Measurements from ENCODE around the gene TBCK. TPM values are rescaled to one million over a fixed set of nuclear protein-coding genes. Genes with fewer than 3 reads are reported as not detected.

Gene TBCK
- total RNA-seq, result 10 to 100 TPM; 38.2 to 46.2 TPM

DNA sequence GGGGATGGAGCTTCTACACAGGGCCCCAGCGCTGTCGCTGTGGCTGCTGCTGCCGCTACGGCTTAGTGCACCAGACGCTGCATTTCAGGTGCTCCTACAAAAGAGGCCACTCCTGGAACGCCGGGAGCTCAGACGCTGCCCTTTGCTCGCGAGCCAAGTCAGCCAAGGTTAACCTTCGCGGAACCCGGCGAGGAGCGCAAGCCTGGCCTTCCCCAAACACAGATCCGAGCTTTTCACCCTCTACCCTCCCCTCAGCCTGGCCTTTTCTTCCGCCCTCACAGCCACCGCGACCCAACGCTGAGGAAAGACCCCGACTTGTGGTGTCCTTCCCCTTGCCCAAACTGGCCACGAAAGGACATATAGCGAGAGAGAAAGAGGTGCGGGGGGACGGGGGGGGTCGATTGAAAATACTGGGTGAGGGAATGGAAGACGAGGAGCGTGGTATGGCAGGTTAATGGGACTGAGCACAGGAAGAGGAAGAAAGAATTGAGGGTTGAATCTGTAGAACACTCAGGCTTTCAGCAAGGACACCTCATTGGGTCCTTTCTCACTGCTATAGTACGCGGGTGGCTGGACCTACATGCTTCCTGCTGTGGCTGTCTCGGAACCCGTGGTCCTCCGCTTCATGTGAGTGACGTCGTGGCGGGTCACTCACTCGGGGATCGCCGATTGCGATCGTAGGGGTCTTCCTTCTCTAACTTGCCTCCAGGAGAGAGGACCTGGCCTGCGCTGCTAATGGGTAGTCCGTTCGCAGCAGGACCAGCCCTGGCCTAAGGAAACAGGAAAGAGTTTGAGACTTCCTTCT lies at the start of gene TBCK, which contains the start of gene AIMP1:
TSS of gene TBCK (minus strand) at position 242 of the 805 bp plus-strand sequence. CDS start 7,249 bp downstream, outside the sequence.
TSS of gene AIMP1 (plus strand) at position 583 of the 805 bp plus-strand sequence. CDS start 8,460 bp downstream, outside the sequence.
- peaks cover 13% of the 10 kb centered on the region for H3K36me3 Mint-ChIP-seq
- H3K4me1 Mint-ChIP-seq, result peaks cover 16% of the 10 kb centered on the region
- peak; percentile 88 for ATAC-seq (ENCODE audit: low read depth)
- H3K27me3 Mint-ChIP-seq, result no peaks in the 10 kb centered on the region
- peaks cover 2% of the 10 kb centered on the region for H3K9me3 Mint-ChIP-seq
- POLR2A ChIA-PET, result interaction anchor here (0.7 to 1.0 kb wide), 5 partner anchors 14 to 843 kb away, joined by 3 to 4 read pairs (median 3); partner anchors contain the start of genes GSTCD and INTS12
- DNase-seq, result peak; percentile 83
- H3K4me3 Mint-ChIP-seq, result no peak within 1 kb of the TSS
- no peak within 1 kb of the TSS for H3K27ac Mint-ChIP-seq

- ATAC-seq (ENCODE audit: low read depth), result no peak
- POLR2A ChIA-PET, result no interaction called here
- peaks cover 2% of the 10 kb centered on the region for H3K4me1 Mint-ChIP-seq
Observed at GRCh38 chr4:106365613-106366012, 49.6 kb upstream of the TBCK start.

GRCh38 chr4:106364282-106364681 lies 48.3 kb upstream of the TBCK start:
- POLR2A ChIA-PET, result no interaction called here
- Mint-ChIP-seq H3K36me3 (no peaks in the 10 kb centered on the region), H3K4me3 (no peak overlapping the region), H3K27ac (no peak overlapping the region), H3K9me3 (no peaks in the 10 kb centered on the region), H3K27me3 (peaks cover 7% of the 10 kb centered on the region), H3K4me1 (peaks cover 1% of the 10 kb centered on the region)
- ATAC-seq (ENCODE audit: low read depth) (no peak), DNase-seq (no peak)

More at GRCh38 chr4:106365613-106366012, 49.6 kb upstream of the TBCK start:
- no peaks in the 10 kb centered on the region for H3K36me3 Mint-ChIP-seq
- H3K27me3 Mint-ChIP-seq, result peaks cover 15% of the 10 kb centered on the region
- no peak overlapping the region for H3K4me3 Mint-ChIP-seq
- no peaks in the 10 kb centered on the region for H3K9me3 Mint-ChIP-seq
- H3K27ac Mint-ChIP-seq, result no peak overlapping the region
- DNase-seq, result no peak

GRCh38 chr4:106362086-106362825 lies 46.2 kb upstream of the TBCK start:
- ATAC-seq (ENCODE audit: low read depth) (no peak), DNase-seq (no peak)
- H3K4me3 Mint-ChIP-seq, result no peak overlapping the region
- H3K27me3 Mint-ChIP-seq, result peaks cover 6% of the 10 kb centered on the region
- POLR2A ChIA-PET, result no interaction called here
- no peaks in the 10 kb centered on the region for H3K4me1 Mint-ChIP-seq
- no peak overlapping the region for H3K27ac Mint-ChIP-seq
- H3K9me3 Mint-ChIP-seq, result no peaks in the 10 kb centered on the region
- no peaks in the 10 kb centered on the region for H3K36me3 Mint-ChIP-seq

DNA sequence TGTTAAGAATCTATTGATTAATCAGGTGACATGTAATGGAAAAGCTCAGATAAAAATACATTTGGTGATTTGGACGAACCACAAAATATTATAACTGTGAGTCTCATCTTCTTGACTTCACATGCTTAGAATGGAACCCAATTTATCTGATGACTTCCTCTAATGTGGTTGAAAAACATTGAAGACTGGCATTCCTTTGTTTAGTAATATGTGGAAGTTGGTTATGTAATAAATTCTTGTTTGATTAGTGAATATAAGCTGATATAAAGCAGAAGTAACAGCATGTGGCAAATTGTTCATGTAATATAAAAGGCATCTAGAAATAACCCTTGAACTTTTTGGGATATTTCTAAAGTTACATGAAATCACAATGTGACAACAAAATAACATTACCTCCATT lies 42.9 kb upstream of the TBCK start:
- Mint-ChIP-seq H3K4me1 (no peaks in the 10 kb centered on the region), H3K4me3 (no peak overlapping the region), H3K9me3 (no peaks in the 10 kb centered on the region), H3K27ac (no peak overlapping the region), H3K27me3 (peaks cover 6% of the 10 kb centered on the region), H3K36me3 (no peaks in the 10 kb centered on the region)
- DNase-seq (no peak), ATAC-seq (ENCODE audit: low read depth) (no peak)
- POLR2A ChIA-PET, result no interaction called here

GRCh38 chr4:106355193-106355592 lies 39.2 kb upstream of the TBCK start:
- Mint-ChIP-seq H3K4me1 (no peaks in the 10 kb centered on the region), H3K36me3 (peaks cover 3% of the 10 kb centered on the region), H3K27ac (no peak overlapping the region), H3K27me3 (no peaks in the 10 kb centered on the region), H3K9me3 (no peaks in the 10 kb centered on the region), H3K4me3 (no peak overlapping the region)
- POLR2A ChIA-PET, result no interaction called here
- DNase-seq (no peak), ATAC-seq (ENCODE audit: low read depth) (no peak)

DNA sequence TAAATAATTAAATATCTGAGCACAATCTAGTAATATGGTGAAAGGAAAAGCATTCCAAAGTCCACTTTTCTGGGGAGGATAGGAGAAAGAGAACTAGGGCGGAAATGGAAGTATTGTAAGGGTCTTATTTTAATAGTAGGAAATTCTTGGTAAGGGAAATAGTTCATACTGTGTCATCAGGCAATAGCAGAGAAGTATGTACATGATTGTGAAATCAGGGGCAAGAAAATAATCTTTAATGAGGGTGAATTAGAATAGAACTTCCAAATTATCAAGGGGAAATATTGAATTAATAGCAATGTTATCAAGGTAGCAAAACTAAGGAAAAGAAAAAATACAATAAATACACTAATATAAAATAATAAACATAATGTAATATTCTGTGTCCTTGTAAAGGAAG lies 37.8 kb upstream of the TBCK start:
- Mint-ChIP-seq H3K27me3 (no peaks in the 10 kb centered on the region), H3K27ac (no peak overlapping the region), H3K4me3 (no peak overlapping the region), H3K4me1 (no peaks in the 10 kb centered on the region), H3K36me3 (peaks cover 6% of the 10 kb centered on the region), H3K9me3 (no peaks in the 10 kb centered on the region)
- ATAC-seq (ENCODE audit: low read depth) (no peak), DNase-seq (no peak)
- POLR2A ChIA-PET, result no interaction called here

DNA sequence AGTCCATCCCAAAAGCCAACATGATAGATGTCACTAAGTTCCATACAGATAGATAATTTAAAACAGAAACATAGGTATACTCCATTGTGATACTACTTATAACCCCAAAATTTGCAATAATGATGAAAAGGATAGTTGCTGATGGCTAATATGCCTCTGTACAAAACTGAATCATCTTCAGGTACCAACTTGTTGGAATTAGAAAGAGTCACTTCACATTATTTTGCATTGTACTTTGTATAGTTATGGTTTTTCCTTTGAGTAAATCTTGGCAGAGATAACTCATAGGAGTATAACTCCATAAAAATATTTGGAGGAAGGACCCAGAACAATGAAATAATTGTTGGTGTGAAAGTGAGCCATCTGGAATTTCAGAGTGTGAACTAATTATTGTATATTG lies 35.0 kb upstream of the TBCK start:
- Mint-ChIP-seq H3K9me3 (no peaks in the 10 kb centered on the region), H3K27me3 (no peaks in the 10 kb centered on the region), H3K36me3 (peaks cover 10% of the 10 kb centered on the region), H3K27ac (no peak overlapping the region), H3K4me1 (no peaks in the 10 kb centered on the region), H3K4me3 (no peak overlapping the region)
- POLR2A ChIA-PET, result no interaction called here
- no peak for DNase-seq
- no peak for ATAC-seq (ENCODE audit: low read depth)

DNA sequence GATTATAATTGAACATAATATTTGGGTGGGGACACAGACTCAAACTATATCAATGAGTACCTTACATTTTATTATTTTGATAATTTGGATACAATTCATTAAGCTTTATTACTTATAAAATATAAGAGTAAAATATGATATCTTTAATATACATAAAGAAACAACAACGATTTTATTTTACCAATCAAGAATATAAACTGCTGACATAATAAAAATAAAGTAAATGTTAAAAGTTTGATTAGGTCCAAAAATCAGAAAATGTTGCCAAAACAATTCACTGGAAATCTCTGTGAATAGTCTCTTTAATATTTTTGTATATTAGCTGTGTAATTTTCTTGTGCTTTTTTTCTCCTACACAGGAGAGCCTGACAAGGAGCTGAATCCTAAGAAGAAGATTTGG lies 31.2 kb upstream of the TBCK start:
- H3K4me1 Mint-ChIP-seq, result peaks cover 1% of the 10 kb centered on the region
- H3K36me3 Mint-ChIP-seq, result peaks cover 15% of the 10 kb centered on the region
- H3K27ac Mint-ChIP-seq, result no peak overlapping the region
- POLR2A ChIA-PET, result no interaction called here
- ATAC-seq (ENCODE audit: low read depth) (no peak), DNase-seq (no peak)
- peaks cover 2% of the 10 kb centered on the region for H3K9me3 Mint-ChIP-seq
- H3K4me3 Mint-ChIP-seq, result no peak overlapping the region
- no peaks in the 10 kb centered on the region for H3K27me3 Mint-ChIP-seq

- no peaks in the 10 kb centered on the region for H3K27me3 Mint-ChIP-seq
- H3K36me3 Mint-ChIP-seq, result peaks cover 34% of the 10 kb centered on the region
- POLR2A ChIA-PET, result no interaction called here
- ATAC-seq (ENCODE audit: low read depth) (no peak), DNase-seq (no peak)
- peaks cover 4% of the 10 kb centered on the region for H3K9me3 Mint-ChIP-seq
- peaks cover 6% of the 10 kb centered on the region for H3K4me1 Mint-ChIP-seq
- no peak overlapping the region for H3K4me3 Mint-ChIP-seq
- H3K27ac Mint-ChIP-seq, result no peak overlapping the region
Observed at GRCh38 chr4:106344647-106344970, 28.6 kb upstream of the TBCK start.

GRCh38 chr4:106343865-106344646 lies 28.0 kb upstream of the TBCK start:
- H3K27me3 Mint-ChIP-seq, result no peaks in the 10 kb centered on the region
- H3K4me1 Mint-ChIP-seq, result peaks cover 6% of the 10 kb centered on the region
- DNase-seq (no peak), ATAC-seq (ENCODE audit: low read depth) (no peak)
- H3K4me3 Mint-ChIP-seq, result no peak overlapping the region
- H3K27ac Mint-ChIP-seq, result no peak overlapping the region
- peaks cover 4% of the 10 kb centered on the region for H3K9me3 Mint-ChIP-seq
- peaks cover 38% of the 10 kb centered on the region for H3K36me3 Mint-ChIP-seq
- POLR2A ChIA-PET, result no interaction called here

- DNase-seq, result no peak
- Mint-ChIP-seq H3K4me3 (no peak overlapping the region), H3K27me3 (no peaks in the 10 kb centered on the region), H3K9me3 (peaks cover 14% of the 10 kb centered on the region), H3K36me3 (peaks cover 61% of the 10 kb centered on the region), H3K27ac (no peak overlapping the region), H3K4me1 (peaks cover 6% of the 10 kb centered on the region)
- no peak for ATAC-seq (ENCODE audit: low read depth)
- POLR2A ChIA-PET, result no interaction called here
Observed at GRCh38 chr4:106340774-106341173, 24.8 kb upstream of the TBCK start.

DNA sequence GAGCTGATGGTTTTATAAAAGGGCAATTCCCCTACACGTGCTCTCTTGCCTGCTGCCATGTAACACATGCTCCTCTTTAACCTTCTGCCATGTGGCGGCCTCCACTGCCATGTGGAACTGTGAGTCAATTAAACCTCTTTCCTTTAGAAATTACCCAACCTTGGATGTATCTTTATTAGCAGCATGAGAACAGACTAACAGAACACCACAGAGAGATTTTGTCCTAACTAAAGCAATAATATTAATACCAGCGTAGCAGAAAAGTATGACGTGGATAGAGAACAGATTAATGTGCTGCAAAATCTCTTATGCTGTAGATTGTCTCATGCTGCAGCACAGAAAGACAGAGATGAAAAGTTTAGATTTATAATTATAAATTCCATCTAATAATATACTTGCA lies 23.4 kb upstream of the TBCK start:
- Mint-ChIP-seq H3K36me3 (peaks cover 67% of the 10 kb centered on the region), H3K27me3 (no peaks in the 10 kb centered on the region), H3K27ac (no peak overlapping the region), H3K4me1 (peaks cover 6% of the 10 kb centered on the region), H3K4me3 (no peak overlapping the region), H3K9me3 (peaks cover 14% of the 10 kb centered on the region)
- POLR2A ChIA-PET, result no interaction called here
- DNase-seq, result no peak
- ATAC-seq (ENCODE audit: low read depth), result no peak
